IMR-90 (cell line): ENCODE results near the gene PRKD1. TPM values are rescaled to one million over a fixed set of nuclear protein-coding genes. Genes with fewer than 3 reads are reported as not detected.

Experiments
- ATAC-seq: fragments of 200-7000 bp; cut with Tn5 transposase; 2 replicates; pipeline ENCODE4 v1.9.1; 2020; ENCODE audit warnings: low read depth, mild to moderate bottlenecking, moderate library complexity
- BruUV-seq: library from RNA; stranded (reverse); fragments of 400-500 nt; replicated peaks from 2 replicates; lab custom pipeline; 2021; lab: Mats Ljungman, UMichigan
- CTCF ChIA-PET: fragments of 300-600 bp; formaldehyde crosslinking; extraction: SDS; loops from one replicate; lab custom pipeline; 2021; ENCODE audit warnings: antibody characterized with exemption; lab: Yijun Ruan, JAX
- POLR2A ChIA-PET: fragments of 300-600 bp; sonication (Branson Sonifier 250); formaldehyde crosslinking; loops from one replicate; lab custom pipeline; 2022; ENCODE audit warnings: antibody characterized with exemption; ENCODE audit not compliant: unreplicated experiment; lab: Charles Lee
- DNase-seq: peaks from one replicate; pipeline ENCODE4 v3.0.0; 2013
- H2AFZ ChIP-seq: replicated peaks from 2 replicates; pipeline ENCODE3; 2013; ENCODE audit warnings: low read length, mild to moderate bottlenecking; ENCODE audit not compliant: poor library complexity
- H2AK5ac ChIP-seq: 2 replicates; pipeline ENCODE4 v1.6.1; 2013; ENCODE audit warnings: low read depth, low read length, inconsistent platforms
- H2AK9ac ChIP-seq: replicated peaks from 2 replicates; pipeline ENCODE3; 2013; ENCODE audit warnings: mild to moderate bottlenecking, low read depth, low read length, moderate library complexity; ENCODE audit not compliant: poor library complexity
- H2BK120ac ChIP-seq: 2 replicates; pipeline ENCODE4 v1.6.1; 2013; ENCODE audit warnings: low read depth, low read length, inconsistent platforms
- H2BK15ac ChIP-seq: 3 replicates; pipeline ENCODE4 v1.6.1; 2013; ENCODE audit warnings: low read depth, low read length, inconsistent platforms
- H2BK20ac ChIP-seq: 2 replicates; pipeline ENCODE4 v1.6.1; 2013; ENCODE audit warnings: low read depth, mild to moderate bottlenecking, inconsistent platforms, low read length, moderate library complexity
- H2BK5ac ChIP-seq: 2 replicates; pipeline ENCODE4 v1.6.1; 2013; ENCODE audit warnings: mild to moderate bottlenecking, low read depth, low read length, inconsistent platforms; ENCODE audit not compliant: poor library complexity, severe bottlenecking
- H3K14ac ChIP-seq: replicated peaks from 2 replicates; pipeline ENCODE4 v1.6.1; 2013; ENCODE audit warnings: low read depth, low read length, inconsistent platforms
- H3K18ac ChIP-seq: 2 replicates; pipeline ENCODE4 v1.6.1; 2013; ENCODE audit warnings: low read depth, low read length, control low read depth
- H3K23ac ChIP-seq: 2 replicates; pipeline ENCODE4 v1.6.1; 2013; ENCODE audit warnings: low read depth, low read length, inconsistent platforms
- H3K27ac ChIP-seq: 2 replicates; pipeline ENCODE4 v1.5.1; 2013; ENCODE audit warnings: mild to moderate bottlenecking, control low read depth, low read length; ENCODE audit not compliant: insufficient read depth
- H3K27me3 ChIP-seq: 2 replicates; pipeline ENCODE4 v1.6.1; 2013; ENCODE audit warnings: low read length; ENCODE audit not compliant: control insufficient read depth, insufficient read depth
- H3K36me3 ChIP-seq: 2 replicates; pipeline ENCODE4 v1.6.1; 2013; ENCODE audit warnings: low read length, mixed read lengths; ENCODE audit not compliant: control insufficient read depth, insufficient read depth
- H3K4ac ChIP-seq: 2 replicates; pipeline ENCODE4 v1.6.1; 2013; ENCODE audit warnings: low read depth, low read length, inconsistent platforms
- H3K4me1 ChIP-seq: 2 replicates; pipeline ENCODE4 v1.6.1; 2013; ENCODE audit warnings: low read length, mixed read lengths; ENCODE audit not compliant: control insufficient read depth, insufficient read depth
- H3K4me2 ChIP-seq: 2 replicates; pipeline ENCODE4 v1.6.1; 2013; ENCODE audit warnings: low read depth, mild to moderate bottlenecking, control low read depth, low read length, moderate library complexity
- H3K4me3 ChIP-seq: 2 replicates; pipeline ENCODE4 v1.5.1; 2013; ENCODE audit warnings: low read depth, mild to moderate bottlenecking, control low read depth, low read length, moderate library complexity; ENCODE audit not compliant: insufficient read depth
- H3K56ac ChIP-seq: 2 replicates; pipeline ENCODE4 v1.6.1; 2013; ENCODE audit warnings: low read length, inconsistent platforms; ENCODE audit not compliant: insufficient read depth; ENCODE audit errors: extremely low read depth
- H3K79me1 ChIP-seq, 2 experiments: 2 replicates each; pipeline ENCODE4 v1.6.1; 2013; ENCODE audit warnings: low read length in 2 of 2, inconsistent platforms in 1 of 2, low read depth in 1 of 2
- H3K9ac ChIP-seq: 2 replicates; pipeline ENCODE4 v1.6.1; 2013; ENCODE audit warnings: low read depth, low read length, control low read depth
- H3K9me1 ChIP-seq: 2 replicates; pipeline ENCODE4 v1.6.1; 2013; ENCODE audit warnings: low read length, inconsistent platforms; ENCODE audit not compliant: insufficient read depth
- H3K9me3 ChIP-seq: 2 replicates; pipeline ENCODE4 v1.6.1; 2013; ENCODE audit warnings: low read length; ENCODE audit not compliant: control insufficient read depth, insufficient read depth
- H4K20me1 ChIP-seq: 2 replicates; pipeline ENCODE4 v1.6.1; 2013; ENCODE audit warnings: low read length, inconsistent platforms; ENCODE audit not compliant: insufficient read depth
- H4K5ac ChIP-seq: 2 replicates; pipeline ENCODE4 v1.6.1; 2013; ENCODE audit warnings: mild to moderate bottlenecking, low read depth, low read length, control low read depth
- H4K8ac ChIP-seq, 2 experiments: 2 replicates each; pipeline ENCODE4 v1.6.1; 2013; ENCODE audit warnings: low read depth in 2 of 2, low read length in 2 of 2, control low read depth in 1 of 2, inconsistent platforms in 1 of 2
- H4K91ac ChIP-seq: 2 replicates; pipeline ENCODE4 v1.6.1; 2013; ENCODE audit warnings: low read depth, low read length, inconsistent platforms; ENCODE audit not compliant: insufficient read depth
- BHLHE40 ChIP-seq: fragments of 150-350 bp; IDR thresholded peaks from 2 replicates; pipeline ENCODE4 v1.6.1; 2016; ENCODE audit warnings: mild to moderate bottlenecking, low read depth, low read length
- CEBPB ChIP-seq: IDR thresholded peaks from 2 replicates; pipeline ENCODE4 v1.6.1; 2012; ENCODE audit warnings: low read depth, low read length, improper control_type of control experiment
- FOS ChIP-seq: fragments of 150-350 bp; IDR thresholded peaks from 2 replicates; pipeline ENCODE4 v1.6.1; 2016; ENCODE audit warnings: low read depth, low read length
- MAFK ChIP-seq: IDR thresholded peaks from 2 replicates; pipeline ENCODE4 v1.6.1; 2012; ENCODE audit warnings: low read depth, low read length, improper control_type of control experiment
- MAZ ChIP-seq: IDR thresholded peaks from 2 replicates; pipeline ENCODE4 v1.6.1; 2012; ENCODE audit warnings: low read depth, mild to moderate bottlenecking, low read length, improper control_type of control experiment, moderate library complexity, borderline replicate concordance
- MXI1 ChIP-seq: IDR thresholded peaks from 2 replicates; pipeline ENCODE4 v1.6.1; 2012; ENCODE audit warnings: low read depth, mild to moderate bottlenecking, low read length, moderate library complexity, borderline replicate concordance
- NFE2L2 ChIP-seq: fragments of 150-350 bp; IDR thresholded peaks from 2 replicates; pipeline ENCODE4 v1.6.1; 2016; ENCODE audit warnings: low read depth, mild to moderate bottlenecking, low read length
- POLR2A ChIP-seq: IDR thresholded peaks from 2 replicates; pipeline ENCODE4 v1.6.1; 2012; ENCODE audit warnings: mild to moderate bottlenecking, low read depth, low read length
- RAD21 ChIP-seq: IDR thresholded peaks from 2 replicates; pipeline ENCODE4 v1.6.1; 2012; ENCODE audit warnings: low read length, improper control_type of control experiment
- RCOR1 ChIP-seq: IDR thresholded peaks from 2 replicates; pipeline ENCODE4 v1.6.1; 2012; ENCODE audit warnings: mild to moderate bottlenecking, low read length, improper control_type of control experiment; ENCODE audit not compliant: insufficient replicate concordance
- RFX5 ChIP-seq: IDR thresholded peaks from 2 replicates; pipeline ENCODE4 v1.8.0; 2012; ENCODE audit warnings: low read depth, mild to moderate bottlenecking, low read length, moderate library complexity
- SMC3 ChIP-seq: fragments of 150-350 bp; IDR thresholded peaks from 2 replicates; pipeline ENCODE4 v1.6.1; 2016; ENCODE audit warnings: low read depth, mild to moderate bottlenecking, antibody characterized with exemption, low read length, moderate library complexity
- USF2 ChIP-seq: fragments of 150-350 bp; IDR thresholded peaks from 2 replicates; pipeline ENCODE4 v1.6.1; 2017; ENCODE audit warnings: mild to moderate bottlenecking, antibody characterized with exemption, low read length, low read depth
- WGBS, 2 experiments: methylation state at CpG; one replicate each; pipeline versions ENCODE4 v1.1.5 to v1.1.7; 2013; ENCODE audit warnings: missing lambda C conversion rate in 2 of 2; ENCODE audit not compliant: insufficient read length in 1 of 2; ENCODE audit errors: extremely low coverage in 2 of 2; 5-methylcytosine and 5-hydroxymethylcytosine counted together
- dilution Hi-C: fragments of 300-500 bp; cut with HindIII; formaldehyde crosslinking; loops from one replicate; pipeline ENCODE4 v1.14.3; 2018; ENCODE audit warnings: low sequenced_read_pairs; ENCODE audit not compliant: unreplicated experiment
- in situ Hi-C: fragments of 300-500 bp; cut with MboI; formaldehyde crosslinking; loops from 3 replicates; pipeline ENCODE4 v1.14.3; 2019; ENCODE audit warnings: low sequenced_read_pairs, inconsistent platforms, mixed read lengths
- intact Hi-C: fragments of 100-400 bp; cut with micrococcal nuclease; formaldehyde crosslinking; loops from 2 replicates; pipeline ENCODE4 v1.10.0; 2022
- polyA plus RNA-seq, 3 experiments: library from polyadenylated mRNA; depleted of rRNA; stranded (reverse); fragments of >200 nt; gene quantifications; 2 replicates each; pipeline ENCODE4 v1.2.3, GENCODE V29; 2012; ENCODE audit warnings: low replicate concordance in 1 of 3
- total RNA-seq: library from RNA; depleted of rRNA; stranded (reverse); fragments of >200 nt; gene quantifications from 2 replicates; pipeline ENCODE4 v1.2.3, GENCODE V29; 2012
- TF ChIP-seq, protein P1 (sequence below): conservative IDR thresholded peaks from 2 replicates; pipeline ENCODE4 v1.5.1; 2012; ENCODE audit warnings: mild to moderate bottlenecking, low read depth, low read length, improper control_type of control experiment

The PRKD1 gene
- total and polyA plus RNA-seq, 2 of the 4 experiments (the other 2 are of a cell fraction), result 12.9 to 14.2 TPM

DNA sequence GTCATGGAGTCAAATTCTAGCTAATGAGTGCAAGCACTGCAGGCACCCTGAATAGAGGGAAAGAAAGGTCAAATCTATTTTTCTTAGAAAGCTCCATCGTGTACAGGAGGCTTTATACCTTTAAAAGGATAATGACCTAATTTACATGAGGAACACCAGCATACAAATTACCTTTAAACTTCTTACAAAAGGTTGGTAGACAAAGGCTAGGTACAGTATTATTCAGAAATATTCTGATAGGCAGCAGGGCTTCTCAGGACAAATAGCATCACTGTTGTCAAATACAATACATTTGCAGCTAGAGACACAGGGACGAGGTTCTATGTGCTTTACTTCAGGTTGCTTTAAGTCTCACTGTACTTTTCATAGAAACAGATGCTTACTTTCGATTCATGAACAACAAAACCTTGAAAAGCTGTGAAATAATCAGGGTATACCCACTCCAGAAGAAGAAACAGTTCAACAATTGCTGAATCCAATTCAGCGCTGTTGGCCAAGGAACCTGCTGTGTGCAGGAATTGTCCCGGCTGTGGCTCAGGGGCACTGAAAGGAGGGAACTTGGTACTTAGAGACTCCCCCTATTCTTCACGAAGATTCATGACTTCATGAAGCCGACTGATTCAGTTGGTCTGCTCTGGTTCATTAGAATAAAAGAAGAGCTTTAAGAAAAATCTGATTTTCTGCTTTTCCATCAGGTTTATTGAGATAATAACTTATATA lies 252.9 kb downstream of the PRKD1 start:
- Histone ChIP-seq H3K4me3 (no peak overlapping the region), H2AK9ac (no peak overlapping the region), H3K9me1 (0 out of 2 replicates have a peak, but pooled peaks cover 3% of the 10 kb centered on the region), H3K23ac (no peak overlapping the region), H4K91ac (no peak overlapping the region), H3K9ac (no peak overlapping the region), H2AFZ (no peak overlapping the region), H3K79me1 (peaks cover 3% of the 10 kb centered on the region in 2 experiments; a peak in 3 of 4 replicates), H3K14ac (no peak overlapping the region), H4K20me1 (no peaks in the 10 kb centered on the region), H3K56ac (no peak overlapping the region), H2BK20ac (no peak overlapping the region), H2BK120ac (no peak overlapping the region), H3K4me1 (peaks cover 2% of the 10 kb centered on the region; the same call in 1 of the 2 replicates), H3K4me2 (no peak overlapping the region), H3K4ac (no peak overlapping the region), H3K27me3 (no peaks in the 10 kb centered on the region), H4K5ac (no peak overlapping the region), H2AK5ac (no peak overlapping the region), H3K9me3 (no peaks in the 10 kb centered on the region), H4K8ac (no peak overlapping the region), H3K18ac (no peak overlapping the region), H3K27ac (no peak overlapping the region), H3K36me3 (no peaks in the 10 kb centered on the region), H2BK15ac (no peak overlapping the region), H2BK5ac (no peak overlapping the region)
- TF ChIP-seq FOS (no peak), MXI1 (no peak), CEBPB (no peak), RAD21 (no peak), SMC3 (no peak), POLR2A (no peak), RCOR1 (no peak), RFX5 (no peak), NFE2L2 (no peak), MAZ (no peak), USF2 (no peak), MAFK (no peak), BHLHE40 (no peak)
- TF ChIP-seq, protein P1, sequence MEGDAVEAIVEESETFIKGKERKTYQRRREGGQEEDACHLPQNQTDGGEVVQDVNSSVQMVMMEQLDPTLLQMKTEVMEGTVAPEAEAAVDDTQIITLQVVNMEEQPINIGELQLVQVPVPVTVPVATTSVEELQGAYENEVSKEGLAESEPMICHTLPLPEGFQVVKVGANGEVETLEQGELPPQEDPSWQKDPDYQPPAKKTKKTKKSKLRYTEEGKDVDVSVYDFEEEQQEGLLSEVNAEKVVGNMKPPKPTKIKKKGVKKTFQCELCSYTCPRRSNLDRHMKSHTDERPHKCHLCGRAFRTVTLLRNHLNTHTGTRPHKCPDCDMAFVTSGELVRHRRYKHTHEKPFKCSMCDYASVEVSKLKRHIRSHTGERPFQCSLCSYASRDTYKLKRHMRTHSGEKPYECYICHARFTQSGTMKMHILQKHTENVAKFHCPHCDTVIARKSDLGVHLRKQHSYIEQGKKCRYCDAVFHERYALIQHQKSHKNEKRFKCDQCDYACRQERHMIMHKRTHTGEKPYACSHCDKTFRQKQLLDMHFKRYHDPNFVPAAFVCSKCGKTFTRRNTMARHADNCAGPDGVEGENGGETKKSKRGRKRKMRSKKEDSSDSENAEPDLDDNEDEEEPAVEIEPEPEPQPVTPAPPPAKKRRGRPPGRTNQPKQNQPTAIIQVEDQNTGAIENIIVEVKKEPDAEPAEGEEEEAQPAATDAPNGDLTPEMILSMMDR, result no peak
- dilution Hi-C loops (no loop called here), intact Hi-C loops (no loop called here), in situ Hi-C loops (no loop called here)
- CTCF ChIA-PET, result no interaction called here
- BruUV-seq, result no TSS peak
- POLR2A ChIA-PET, result no interaction called here
- DNase-seq (no peak), ATAC-seq (no peak)
- no CpG with 5 or more reads among the region's 7 CpGs for WGBS, 2 experiments
